GM12872 (cell line): ENCODE data around the gene ATF4.

Source experiments
- TF ChIP-seq, protein P1 (sequence below): IDR thresholded peaks from 3 replicates; pipeline ENCODE4 v1.5.1; 2011; ENCODE audit warnings: low read depth, mild to moderate bottlenecking, low read length, moderate library complexity; ENCODE audit not compliant: insufficient read depth

ATF4 gene

GRCh38 chr22:39475902-39476301 is 44.5 kb upstream of the ATF4 start:
- TF ChIP-seq, protein P1, sequence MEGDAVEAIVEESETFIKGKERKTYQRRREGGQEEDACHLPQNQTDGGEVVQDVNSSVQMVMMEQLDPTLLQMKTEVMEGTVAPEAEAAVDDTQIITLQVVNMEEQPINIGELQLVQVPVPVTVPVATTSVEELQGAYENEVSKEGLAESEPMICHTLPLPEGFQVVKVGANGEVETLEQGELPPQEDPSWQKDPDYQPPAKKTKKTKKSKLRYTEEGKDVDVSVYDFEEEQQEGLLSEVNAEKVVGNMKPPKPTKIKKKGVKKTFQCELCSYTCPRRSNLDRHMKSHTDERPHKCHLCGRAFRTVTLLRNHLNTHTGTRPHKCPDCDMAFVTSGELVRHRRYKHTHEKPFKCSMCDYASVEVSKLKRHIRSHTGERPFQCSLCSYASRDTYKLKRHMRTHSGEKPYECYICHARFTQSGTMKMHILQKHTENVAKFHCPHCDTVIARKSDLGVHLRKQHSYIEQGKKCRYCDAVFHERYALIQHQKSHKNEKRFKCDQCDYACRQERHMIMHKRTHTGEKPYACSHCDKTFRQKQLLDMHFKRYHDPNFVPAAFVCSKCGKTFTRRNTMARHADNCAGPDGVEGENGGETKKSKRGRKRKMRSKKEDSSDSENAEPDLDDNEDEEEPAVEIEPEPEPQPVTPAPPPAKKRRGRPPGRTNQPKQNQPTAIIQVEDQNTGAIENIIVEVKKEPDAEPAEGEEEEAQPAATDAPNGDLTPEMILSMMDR: no peak

DNA sequence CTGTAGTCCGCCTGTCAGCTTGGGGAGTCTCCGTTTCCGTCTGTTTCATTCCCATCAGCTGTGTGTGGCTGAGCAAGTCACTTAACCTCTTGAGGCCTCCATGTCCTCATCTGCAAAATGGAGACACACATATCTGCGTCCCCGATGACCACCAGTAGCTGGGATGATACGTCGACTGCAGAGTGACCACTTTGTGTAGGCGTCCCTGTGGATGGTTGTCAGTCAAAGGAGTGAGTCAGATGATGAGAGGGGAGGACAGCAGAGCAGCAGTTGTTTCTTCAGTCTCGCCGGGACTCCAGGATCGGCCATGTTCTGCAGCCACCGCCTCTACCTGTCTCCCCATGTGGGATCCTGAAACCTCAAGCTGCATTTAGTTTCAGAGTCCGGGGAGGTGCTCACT is 43.7 kb upstream of the ATF4 start:
- TF ChIP-seq, protein P1: no peak

DNA sequence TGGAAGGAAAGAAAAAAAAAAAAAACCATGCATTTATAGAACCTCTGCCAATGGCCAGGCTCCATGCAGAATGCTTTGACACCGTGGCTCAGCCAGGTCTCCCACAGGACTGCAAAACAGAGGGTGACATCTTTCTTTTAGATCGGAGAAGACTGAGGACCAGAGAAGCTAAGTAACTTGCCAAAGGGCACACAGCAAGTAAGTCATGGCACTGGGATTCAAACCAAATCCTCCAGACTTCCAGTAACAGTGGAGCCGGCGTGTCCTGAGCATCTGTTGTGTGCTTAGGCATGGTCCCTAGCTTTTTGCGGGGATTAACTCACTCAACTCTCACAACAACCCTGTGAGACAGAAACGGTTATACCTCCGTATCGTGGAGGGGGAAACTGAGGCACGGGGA is 42.8 kb upstream of the ATF4 start:
- TF ChIP-seq, protein P1: no peak

DNA sequence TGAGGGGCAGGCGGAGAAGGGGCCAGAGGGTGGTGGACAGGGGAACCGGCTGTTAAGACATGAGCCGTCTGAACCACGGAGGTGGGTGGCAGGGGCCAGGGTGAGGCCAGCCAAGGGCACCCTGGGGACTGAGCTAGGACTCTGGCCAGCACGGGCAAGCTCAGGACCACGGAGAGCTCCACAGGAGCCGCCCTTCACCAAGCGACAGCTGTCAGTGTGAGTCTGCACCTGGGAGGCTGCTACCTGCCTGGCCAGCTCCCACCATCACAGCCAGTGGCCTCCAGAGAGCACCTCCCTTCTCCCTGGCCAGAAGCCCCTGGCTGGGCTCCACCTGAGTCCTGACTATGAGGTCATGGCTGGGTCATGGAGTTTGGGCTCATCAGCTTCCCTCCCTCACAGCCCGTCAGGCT is 41.9 kb upstream of the ATF4 start:
- TF ChIP-seq, protein P1: no peak

GRCh38 chr22:39479254-39479653 is 41.1 kb upstream of the ATF4 start:
- TF ChIP-seq, protein P1: no peak

DNA sequence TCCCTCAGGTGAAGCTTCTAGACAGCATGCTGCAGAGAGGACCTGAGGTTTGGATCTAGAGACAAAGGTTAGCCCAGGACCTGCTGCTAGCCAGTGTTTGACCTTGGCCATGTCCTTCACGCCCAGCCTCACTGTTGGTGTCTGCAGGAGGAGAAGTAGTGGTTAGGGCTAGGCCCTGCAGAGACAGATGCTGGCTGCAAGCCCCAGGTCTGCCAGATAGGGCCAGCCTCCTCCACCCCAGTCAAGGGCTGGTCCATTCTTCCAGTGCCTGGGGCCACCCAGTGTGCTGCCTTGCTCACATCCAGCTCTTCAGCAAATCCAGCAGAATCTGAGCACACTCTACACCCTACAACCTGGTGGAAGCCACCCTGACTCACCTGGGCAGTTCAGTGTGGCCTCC is 39.8 kb upstream of the ATF4 start:
- TF ChIP-seq, protein P1: no peak

- TF ChIP-seq, protein P1: no peak
Measured at GRCh38 chr22:39481054-39481453, 39.3 kb upstream of the ATF4 start.

DNA sequence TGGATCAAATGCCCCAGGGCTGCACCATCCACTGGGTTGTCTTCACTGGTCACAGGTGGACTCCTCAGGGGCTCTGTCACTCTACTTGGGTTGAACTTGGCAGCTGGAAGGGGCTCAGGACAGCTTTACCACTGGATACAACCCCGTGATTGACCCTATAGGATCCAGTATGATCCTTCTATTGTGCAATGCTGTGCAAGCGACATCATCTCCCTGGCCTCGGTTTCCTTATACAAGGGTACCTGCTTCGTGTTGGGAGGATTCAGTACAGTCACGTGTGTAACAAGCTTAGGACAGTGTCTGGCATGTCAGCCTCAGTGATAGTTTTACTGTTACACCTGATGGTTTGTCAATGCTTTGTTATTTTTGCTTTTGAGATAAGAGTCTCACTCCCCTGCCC is 38.8 kb upstream of the ATF4 start:
- TF ChIP-seq, protein P1: no peak
